Measurements from ENCODE around the gene BTBD3.

The BTBD3 gene

GRCh38 chr20:11917663-11918062 is at the start of gene BTBD3:
Gene BTBD3, plus strand, starts transcription at chr20:11917893. Its CDS starts 383 bp downstream, at chr20:11918276.
- no peak for DNase-seq (ENCODE audit: low read depth in 3 of 3)

- DNase-seq (ENCODE audit: low read depth in 3 of 3), result no peak
These were observed 48.1 kb upstream of the BTBD3 start for GRCh38 chr20:11869641-11870040.

- no peak for DNase-seq (ENCODE audit: low read depth in 3 of 3)
These were observed 47.3 kb upstream of the BTBD3 start for GRCh38 chr20:11870411-11870810.

DNA sequence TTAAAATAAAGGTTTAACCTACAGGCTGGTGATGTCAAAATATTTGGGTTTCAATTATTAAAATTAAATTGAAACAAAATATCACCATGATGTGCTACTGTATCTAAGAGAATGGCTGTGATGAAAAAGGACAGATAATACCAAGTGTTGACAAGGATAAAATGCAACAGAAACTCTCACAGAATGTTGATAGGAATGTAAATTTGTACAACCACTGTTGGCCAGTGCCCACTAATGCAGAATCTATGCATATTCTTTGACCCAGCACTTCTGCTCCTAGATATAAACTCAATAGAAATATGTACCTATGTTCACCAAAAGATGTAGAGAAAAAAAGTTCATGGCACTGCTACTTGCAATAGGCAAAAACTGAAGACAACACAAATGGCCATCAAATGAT is 41.1 kb upstream of the BTBD3 start:
- DNase-seq (ENCODE audit: low read depth in 3 of 3), result no peak

GRCh38 chr20:11880680-11881079 is 37.0 kb upstream of the BTBD3 start:
- DNase-seq (ENCODE audit: low read depth in 3 of 3), result no peak

- no peak for DNase-seq (ENCODE audit: low read depth in 3 of 3)
These were observed 36.2 kb upstream of the BTBD3 start for GRCh38 chr20:11881449-11881848.

GRCh38 chr20:11882651-11883050 is 35.0 kb upstream of the BTBD3 start:
- DNase-seq (ENCODE audit: low read depth in 3 of 3), result no peak

GRCh38 chr20:11888648-11889047 is 29.0 kb upstream of the BTBD3 start:
- DNase-seq (ENCODE audit: low read depth in 3 of 3), result no peak

DNA sequence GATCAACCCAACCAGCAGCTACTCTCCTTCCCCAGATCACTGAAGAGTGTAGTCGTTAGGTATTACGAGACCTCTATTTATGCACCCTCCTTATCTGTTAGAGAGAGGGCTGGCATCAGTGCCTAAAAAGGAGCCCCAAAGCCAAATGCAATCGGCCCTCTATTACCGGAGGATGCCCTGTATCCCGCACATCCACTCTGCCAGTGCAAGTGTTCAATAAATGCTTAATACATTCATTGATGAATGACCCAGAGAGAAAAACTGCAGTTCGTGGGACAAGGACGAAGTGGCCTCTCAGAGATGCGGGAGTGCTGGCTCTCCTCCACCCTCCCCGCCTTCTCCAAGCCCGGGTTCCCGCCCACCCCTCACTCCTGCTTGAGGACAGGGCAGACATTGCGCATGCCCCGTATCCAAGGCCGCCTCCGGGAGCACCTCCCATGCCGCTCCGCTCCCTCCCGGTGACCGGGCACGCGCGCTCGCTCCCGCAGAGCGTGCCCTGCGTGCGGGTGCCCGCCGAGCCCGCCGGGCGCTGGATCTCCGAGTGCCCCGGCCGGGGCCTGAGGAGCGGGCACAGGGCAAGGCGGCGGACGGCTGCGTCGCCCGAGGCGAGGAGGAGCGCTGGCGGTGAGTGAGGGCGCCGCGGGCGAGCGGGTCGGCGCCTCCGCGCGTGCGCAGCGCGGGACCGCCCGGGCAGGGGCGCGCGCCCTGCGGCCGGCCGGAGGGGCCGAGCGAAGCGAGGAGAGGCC is 27.2 kb upstream of the BTBD3 start:
- DNase-seq (ENCODE audit: low read depth in 3 of 3), result peak; percentile 2 to 49 (median 30)

DNA sequence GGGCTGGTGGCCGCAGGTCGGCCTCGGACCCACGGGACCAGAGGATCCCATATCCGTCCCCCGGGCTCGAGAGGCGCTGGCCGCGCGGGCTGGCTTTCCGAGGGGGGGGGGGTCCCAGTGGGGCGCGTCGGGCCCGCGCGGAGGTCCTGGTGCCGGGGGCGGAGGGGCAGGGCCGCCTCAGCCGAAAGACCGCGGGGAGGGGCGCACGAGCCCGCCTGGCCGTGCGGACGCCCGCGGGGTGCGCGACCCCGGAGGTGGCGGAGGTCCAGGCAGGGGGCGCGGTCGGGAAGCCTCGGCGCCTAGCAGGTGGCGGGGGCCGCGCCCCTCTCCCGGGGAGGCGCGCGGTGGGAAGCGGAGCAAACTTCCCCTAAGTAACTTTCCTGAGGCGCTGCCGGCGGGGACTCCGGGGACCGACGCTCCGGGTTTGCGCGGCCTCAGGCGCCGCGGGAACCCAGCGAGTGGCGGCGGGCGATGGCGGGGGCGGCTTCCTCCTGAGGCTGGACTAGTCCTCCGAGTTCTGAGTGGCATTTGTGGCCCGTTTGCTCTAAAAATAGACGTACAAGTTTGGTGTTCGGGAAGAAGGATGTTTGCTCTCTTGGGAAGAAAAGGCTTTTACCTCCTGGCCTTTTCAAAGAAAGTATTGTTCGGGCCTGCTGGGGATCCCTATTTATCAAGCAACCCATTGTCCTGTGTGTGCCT is 26.5 kb upstream of the BTBD3 start:
- DNase-seq (ENCODE audit: low read depth in 3 of 3), result no peak

DNA sequence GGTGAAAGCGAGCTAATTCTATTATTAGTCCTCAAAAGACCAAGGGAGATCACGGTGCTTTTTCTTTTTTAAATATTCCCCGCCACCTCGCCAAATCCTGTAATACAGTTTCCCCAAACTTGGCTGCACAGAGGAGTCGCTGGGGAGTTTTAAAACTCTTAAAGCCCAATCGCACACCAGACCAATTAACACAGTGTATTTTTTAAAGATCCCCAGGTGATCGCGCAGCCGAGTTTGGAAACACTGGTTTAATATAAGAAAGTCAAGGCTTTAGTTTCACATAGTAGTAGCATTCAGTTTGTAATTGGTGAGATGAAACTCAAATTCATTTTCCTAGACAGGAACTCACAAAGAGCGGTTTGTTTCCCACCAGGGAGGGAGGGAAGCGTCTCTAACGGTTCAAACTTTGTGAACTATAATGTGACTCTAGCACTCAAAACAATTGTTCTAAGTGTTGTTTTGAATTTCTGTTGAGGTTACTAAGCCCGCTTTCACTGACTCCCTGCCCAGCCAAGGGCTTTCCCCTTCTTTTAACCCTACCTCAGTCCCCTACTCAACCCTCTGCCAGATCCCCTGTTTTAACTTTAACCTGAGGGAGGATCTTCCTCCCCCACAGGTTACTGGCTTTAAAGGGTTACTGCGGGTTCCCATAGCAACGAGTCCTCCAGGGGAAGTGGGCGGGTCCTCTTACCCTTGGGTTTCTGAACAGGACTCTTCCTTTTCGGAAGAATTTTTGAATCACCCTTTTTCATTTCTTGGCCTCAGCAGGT is 25.7 kb upstream of the BTBD3 start:
- peak in 2 of 3 experiments; percentile 5 to 20 for DNase-seq (ENCODE audit: low read depth in 3 of 3)

DNA sequence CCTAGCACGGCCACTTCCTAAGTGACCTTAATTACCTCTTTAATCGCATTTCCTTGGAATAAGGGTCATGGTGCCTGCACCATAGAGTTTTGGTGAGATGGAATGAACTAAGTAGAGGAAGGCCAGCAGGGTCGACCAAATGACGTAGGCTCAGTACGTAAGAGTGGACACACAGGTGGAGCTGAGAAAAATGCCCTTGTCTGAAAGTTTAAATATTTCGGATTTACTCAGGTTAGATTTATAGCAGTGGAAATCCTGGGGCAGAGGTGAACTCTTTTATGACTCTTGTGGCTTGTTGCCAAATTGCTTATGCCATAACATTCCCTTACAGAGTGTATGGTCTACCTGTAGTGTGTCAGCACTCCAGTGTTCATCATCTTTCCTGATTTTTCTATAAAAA is 23.6 kb upstream of the BTBD3 start:
- DNase-seq (ENCODE audit: low read depth in 3 of 3), result no peak

DNA sequence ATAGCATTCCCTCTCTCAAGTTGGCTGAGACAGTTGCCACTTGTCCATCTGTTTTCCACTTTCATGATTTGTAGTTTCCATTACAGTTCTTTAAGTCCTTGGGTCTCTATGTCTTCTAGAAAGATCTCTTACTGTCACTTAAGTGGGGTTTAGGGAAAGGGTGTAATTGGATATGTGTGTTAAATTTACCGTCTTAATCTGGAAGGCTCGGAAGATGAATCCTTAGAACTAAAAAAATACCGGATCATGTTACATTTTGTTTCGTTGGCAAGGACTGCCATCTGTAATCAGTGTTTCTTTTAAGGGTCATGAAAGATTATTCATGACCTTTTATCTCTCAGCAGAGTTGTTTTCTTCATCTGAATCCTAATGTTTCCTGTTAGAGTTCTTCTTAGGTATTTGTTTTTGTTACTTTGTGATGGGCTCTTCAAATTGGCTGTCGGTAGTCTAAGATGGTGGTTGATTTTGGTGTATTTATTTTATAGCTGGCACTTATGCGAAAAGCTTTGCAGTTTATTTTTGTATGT is 21.8 kb upstream of the BTBD3 start:
- DNase-seq (ENCODE audit: low read depth in 3 of 3), result no peak

DNA sequence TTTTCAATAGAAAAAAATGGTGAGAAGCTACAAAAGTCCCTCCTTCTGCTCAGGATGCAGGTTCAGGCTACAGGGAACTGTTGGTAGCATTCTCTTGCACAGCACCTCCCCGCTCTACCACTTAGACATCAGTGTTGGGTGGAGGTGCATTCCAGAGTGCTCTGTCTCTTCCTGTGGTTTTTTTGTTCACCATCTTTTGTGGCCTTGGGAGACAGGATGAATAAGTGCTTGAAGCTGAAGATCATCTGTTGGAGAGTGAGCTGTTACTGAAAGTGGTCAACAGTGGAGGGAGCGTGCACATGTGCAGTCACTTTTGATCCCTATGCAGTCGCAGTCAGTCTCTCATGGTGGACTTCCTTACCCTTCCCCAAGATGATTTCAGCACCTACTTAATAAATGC is 16.6 kb upstream of the BTBD3 start:
- no peak for DNase-seq (ENCODE audit: low read depth in 3 of 3)

DNA sequence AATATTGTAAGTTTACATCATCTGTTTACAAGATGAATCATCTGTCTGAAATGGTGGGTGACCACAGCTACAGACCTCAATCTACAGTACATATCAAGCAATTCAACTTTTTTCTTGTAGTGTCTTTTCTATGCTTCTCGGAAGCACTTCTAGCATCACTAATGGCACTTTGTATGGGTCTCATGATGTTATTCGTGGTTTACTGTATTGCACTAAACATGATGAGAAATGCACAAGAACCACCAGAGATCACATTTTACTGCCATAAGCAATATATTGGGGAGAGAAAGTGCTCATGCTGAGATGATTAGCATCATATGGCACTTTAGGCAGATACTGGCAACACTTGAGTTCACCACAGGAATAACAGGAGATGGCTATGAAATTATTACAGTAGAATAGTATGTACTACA is 15.4 kb upstream of the BTBD3 start:
- DNase-seq (ENCODE audit: low read depth in 3 of 3), result no peak

DNA sequence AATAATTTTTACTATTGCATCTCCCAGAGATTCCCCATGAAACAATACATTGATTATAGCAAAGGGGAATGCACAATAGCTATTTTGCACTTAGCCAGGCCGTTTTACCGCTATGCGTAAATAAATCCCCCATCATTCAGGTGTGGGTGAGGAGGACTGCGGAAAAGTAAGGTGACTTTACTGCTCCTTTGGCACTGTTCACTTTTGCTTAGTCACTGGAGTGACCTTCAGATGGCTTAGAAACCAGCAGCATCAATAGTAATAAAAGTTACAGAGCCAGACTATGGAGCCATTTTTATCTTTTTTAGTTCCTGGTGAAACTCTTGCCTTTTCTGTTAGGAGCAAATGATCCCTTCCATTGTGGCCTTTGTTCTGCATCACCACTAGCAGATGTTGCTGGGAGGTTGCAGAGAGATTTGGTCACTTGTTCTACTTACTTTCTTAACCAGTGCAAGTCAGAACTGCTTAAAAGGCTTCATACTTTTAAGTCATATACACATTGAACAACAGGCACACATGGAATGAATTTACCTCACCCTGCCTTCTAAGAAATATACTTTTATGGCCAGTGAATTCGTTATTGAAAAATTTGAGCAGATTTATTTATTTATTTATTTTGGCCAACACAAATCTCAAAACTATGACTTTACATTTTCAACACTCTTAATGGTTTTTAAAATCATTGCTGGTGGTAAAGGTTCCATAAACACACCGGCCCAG is 12.1 kb upstream of the BTBD3 start:
- DNase-seq (ENCODE audit: low read depth in 3 of 3), result no peak

- no peak for DNase-seq (ENCODE audit: low read depth in 3 of 3)
These were observed 10.8 kb upstream of the BTBD3 start for GRCh38 chr20:11906626-11907480.

- DNase-seq (ENCODE audit: low read depth in 3 of 3), result no peak
These were observed 10.1 kb upstream of the BTBD3 start for GRCh38 chr20:11907621-11908020.

DNA sequence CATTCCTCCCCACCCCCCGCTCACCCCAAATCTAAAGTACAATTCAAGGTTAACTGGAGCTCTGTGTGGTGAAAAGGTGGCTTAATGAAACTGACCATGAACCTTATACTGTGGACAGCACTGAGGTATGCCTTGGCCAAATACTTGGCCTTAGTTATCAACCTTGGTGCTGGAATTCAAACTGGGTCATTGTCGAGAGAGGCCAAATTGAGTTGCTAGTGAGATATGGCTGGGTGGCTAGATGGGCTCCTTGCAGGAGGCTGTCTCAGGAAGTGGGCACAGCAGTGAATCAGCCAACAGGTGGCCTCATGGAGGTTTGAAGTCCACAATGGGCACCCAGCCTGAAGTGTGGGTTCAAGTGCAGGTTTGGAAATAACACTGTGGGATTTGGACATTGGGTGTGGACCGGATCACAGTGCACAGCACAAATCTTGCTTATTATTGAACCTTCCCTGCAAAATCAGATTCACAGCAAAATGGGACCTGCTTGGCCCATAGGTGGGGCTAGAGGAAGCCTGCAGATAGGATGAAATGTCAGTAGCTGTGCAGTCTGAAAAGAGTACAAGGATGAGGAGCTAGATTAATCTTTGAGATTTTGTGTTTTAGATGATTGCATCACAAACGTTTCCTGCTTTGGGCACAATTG is 5.6 kb upstream of the BTBD3 start:
- no peak for DNase-seq (ENCODE audit: low read depth in 3 of 3)

All from stimulated activated CD4-positive, alpha-beta T cell treated with anti-CD3 and anti-CD28 coated beads, TNF-alpha, amount 100 ng/mL, for 4 hours (primary cell).